Fibroblast of skin of scalp (primary cell): Measurements from ENCODE around the gene SDF4.
"Not testable (repeated sequence)": the region's sequence is repeated elsewhere in the genome, so short reads cannot be mapped to it uniquely, and the experiment has no call there.

ENCODE experiments used
- DNase-seq: peaks from one replicate; pipeline ENCODE4 v3.0.0-alpha.2; 2013

SDF4 gene

DNA sequence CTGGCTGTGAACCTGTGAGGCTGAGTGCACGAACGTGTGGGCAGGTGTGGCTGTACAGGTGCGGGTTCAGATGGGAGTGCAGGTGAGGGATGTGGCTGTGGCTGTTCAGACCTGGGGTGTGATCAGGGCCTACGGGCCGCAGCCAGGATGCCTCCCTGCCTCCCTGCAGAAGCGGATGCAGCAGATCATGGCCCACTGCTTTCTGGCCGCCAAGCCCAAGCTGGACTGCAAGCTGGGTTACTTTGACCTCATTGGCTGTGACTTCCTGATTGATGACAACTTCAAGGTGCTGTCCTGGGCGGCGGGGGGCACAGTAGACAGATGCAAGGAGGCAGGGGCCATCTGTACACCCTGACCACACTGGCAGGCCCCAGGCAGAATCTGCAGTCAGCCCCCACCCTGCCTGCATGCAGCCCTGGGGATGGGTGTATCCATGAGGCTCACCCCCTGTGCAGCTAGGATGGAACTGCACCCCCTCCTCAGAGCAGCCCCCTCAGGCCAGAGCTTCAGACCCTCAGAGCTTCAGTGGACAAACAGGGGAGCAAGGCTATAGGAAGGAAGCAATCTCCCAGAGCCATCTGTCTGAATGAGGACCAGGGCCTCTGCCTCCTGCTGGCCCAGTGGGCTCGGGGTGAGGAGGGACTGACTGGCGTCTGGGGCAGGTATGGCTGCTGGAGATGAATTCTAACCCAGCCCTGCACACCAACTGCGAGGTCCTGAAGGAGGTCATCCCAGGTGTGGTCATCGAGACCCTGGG lies 35.2 kb downstream of the SDF4 start:
- DNase-seq = no peak

DNA sequence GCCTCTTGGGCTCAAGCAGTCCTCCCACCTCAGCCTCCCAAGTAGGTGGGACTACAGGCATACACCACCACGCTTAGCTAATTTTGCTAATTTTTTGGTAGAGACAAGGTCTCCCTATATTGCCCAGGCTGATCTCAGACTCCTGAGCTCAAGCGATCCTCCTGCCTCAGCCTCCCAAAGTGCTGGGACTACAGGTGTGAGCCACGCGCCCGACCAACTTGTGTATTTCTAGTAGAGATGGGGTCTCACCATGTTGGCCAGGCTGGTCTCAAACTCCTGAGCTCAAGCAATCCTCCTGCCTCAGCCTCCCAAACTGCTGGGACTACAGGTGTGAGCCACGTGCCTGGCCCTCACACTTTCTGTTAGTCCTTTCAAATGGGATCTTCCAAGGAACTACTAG lies 36.1 kb downstream of the SDF4 start:
- not testable (repeated sequence) for DNase-seq

DNA sequence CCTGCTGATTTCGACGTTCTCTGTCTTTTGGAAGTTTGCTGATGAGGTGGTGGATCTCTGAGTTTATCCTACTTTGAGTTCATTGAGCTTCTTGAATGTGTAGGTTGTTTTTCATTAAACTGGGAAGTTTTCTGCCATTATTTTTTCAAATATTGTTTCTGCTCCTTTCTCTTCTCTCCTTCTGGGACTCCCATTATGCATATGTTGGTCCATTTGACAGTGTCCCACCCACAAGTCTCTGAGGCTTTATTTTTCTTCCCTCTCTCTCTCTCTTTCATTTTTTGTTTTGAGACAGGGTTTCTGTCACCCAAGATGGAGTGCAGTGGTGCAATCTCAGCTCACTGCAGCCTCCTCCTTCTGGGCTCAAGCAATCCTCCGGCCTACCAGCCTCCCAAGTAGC lies 37.1 kb downstream of the SDF4 start:
- DNase-seq = no peak

DNA sequence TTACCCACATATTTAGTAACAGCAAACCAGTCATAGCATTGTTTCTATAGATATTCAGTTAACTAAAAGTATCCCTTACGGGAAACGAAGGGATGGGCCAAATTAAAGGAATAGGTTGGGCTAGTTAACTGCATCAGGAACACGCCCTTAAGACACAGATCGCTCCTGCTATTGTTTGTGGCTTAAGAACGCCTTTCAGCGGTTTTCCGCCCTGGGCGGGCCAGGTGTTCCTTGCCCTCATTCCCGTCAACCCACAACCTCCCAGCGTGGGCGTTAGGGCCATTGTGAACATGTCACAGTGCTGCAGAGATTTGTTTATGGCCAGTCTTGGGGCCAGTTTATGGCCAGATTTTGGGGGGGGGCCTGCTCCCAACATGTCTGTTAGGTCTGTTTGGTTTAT lies 40.1 kb downstream of the SDF4 start:
- DNase-seq = no peak

DNA sequence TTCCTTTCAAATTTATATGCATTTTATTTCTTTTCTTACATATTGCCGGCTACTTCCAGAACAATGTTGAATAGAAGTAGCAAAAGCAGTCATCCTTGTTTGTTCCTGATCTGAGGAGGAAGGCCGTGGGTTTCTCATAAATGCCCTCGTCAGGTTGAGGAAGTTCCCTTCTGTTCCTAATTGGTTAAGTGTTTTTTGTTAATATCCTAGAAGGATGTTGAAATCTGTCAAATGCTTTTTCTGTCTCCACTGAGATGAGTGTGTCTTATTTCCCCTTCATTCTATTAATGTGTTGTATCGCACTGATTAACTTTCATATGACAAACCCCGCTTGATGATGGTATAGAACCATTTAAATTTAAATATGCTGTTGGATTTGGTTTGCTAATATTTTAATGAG lies 42.7 kb downstream of the SDF4 start:
- no peak for DNase-seq

DNA sequence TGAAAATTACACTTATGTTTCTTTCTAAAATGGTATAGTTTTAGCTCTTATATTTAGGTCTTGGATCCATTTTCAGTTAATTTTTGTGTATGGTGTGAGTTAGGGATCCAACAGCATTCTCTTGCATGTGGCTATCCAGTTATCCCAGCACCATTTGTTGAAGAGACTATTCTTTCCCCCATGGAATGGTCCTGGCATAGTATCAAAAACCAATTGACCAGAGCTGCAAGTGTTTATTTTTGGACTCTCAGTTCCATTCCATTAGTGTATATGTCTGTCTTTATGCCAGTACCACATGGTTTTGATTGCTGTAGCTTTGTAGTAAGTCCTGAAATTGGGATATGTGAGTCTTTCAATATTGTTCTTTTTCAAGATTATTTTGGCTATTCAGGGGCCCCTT lies 43.9 kb downstream of the SDF4 start:
- DNase-seq = peak; percentile 50

DNA sequence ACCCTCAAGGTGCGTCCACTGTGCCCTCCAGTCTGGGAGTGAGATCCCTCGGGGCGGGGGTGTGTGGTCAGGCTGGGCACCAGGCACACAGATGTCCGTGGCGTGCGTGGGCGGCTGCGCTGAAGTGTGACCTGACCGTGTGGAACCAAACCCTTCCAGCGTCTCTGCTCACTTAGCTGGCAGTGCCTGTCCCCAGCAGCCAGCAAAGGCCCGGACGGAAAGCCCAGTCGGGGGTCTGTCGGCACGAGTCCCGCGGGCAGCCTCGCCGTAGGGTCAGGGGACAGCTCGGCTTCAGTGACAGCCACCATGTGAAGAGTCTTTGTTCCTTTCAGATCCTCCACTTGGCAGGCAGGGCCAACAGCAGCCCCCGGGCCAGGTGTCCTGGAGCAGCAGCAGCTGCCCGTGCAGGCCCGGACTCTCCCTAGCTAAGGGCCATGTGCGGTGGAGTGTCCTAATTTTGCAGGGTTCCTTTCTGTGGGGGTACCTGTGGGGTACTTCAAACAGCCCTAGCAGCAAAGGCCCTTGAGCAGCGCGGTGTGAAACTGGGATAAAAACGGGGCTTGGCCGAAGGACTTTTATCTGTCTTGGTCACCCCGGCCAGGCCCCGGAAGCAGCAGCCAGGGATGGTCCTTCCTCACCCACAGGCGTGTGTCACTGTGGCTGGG lies 46.6 kb downstream of the SDF4 start:
- DNase-seq = no peak

DNA sequence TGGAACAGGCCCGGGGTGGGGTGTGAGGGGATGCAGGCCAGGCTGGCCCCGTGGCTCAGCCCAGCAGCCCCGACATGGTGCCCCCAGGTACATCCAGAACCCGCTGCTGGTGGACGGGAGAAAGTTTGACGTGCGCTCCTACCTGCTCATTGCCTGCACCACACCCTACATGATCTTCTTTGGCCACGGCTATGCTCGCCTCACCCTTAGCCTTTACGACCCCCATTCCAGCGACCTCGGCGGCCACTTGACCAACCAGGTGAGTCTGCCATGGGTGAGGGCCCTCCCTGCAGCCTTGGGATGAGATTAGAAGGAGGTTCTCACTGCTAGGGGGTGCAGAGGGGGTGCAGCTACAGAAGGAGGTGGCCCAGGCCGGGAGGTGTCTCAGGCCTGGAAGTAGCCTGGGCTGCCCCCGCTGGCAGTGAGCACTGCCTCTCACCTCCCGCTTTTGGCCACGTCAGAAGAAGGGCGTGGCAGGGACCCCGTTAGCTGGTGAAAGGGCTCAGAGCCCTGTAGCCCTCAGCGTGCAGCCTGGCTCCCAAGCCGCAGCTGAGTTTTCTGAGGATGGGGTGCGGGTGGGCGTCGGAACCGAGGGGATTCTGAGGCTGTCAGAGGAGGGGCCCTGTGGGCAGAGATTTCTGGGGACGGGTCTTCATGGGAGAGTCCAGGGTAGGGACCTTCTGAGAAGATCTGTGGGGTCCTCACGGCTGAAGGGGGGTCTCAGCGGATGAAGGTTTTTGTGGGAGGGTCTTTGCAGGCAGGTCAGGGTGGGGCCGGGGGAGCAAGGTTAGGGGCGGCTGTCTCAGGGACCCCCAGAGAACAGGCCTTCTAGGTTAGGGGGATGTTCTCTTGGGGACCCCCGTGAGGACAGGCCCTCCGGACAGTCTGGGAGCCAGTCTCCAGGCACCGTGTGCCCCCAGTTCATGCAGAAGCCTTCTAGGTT lies 47.7 kb downstream of the SDF4 start:
- no peak for DNase-seq

DNA sequence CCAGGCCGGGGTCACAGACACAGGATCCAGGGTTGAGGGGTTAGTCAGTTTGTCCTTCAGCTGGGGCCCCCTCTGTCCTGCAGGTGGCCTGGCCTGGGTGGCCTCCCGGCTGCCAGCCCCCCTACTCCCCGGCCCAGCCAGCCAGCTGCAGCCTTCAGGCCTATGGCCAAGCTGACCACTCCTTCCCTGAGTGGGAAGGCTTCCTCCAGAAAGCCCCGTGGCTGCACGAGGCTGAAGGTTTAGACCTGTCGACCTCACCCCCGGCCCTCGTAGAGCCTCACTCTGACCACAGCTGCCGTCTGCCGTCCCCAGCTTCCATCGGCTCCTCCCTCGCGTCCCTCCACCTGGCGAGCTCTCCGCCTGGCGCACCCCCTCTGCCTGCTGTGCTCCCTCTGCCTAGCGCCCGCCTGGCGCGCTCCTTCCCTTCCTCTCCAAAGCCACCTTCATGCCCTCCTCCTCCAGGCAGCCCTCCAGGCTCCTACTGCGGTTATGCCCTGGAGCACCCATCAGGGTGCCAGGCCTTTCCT lies 48.5 kb downstream of the SDF4 start:
- DNase-seq = no peak

DNA sequence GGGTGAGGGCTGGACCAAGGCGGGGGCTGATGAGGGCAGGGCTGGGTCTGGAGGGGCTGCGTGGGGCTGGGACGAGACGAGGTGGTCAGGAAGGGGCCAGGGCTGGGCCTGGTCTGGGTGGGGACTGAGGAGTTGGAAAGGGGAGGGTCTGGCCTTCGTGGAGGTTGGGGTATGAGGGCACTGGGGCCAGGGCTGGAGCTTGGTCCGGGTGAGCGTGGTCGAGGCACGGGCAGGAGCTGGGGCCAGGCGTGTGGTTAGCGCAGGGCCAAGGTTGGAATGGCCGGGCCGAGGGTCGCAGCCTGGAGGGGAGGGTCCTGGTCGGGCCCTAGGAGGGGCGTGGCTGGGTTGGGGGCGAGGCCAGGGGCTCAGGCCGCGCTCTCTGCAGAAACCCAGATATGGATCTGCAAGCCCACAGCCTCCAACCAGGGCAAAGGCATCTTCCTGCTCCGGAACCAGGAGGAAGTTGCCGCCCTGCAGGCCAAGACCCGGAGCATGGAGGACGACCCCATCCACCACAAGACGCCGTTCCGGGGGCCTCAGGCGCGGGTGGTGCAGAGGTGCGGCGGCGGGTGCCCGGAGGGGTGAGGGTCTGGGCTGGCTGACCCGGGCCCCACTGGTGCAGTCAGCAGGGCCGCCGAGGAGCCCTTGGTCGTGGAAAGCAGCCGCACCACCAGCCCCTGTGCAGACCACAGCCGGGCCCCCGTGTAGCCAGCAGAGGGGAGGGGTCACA lies 49.1 kb downstream of the SDF4 start:
- DNase-seq = no peak

DNA sequence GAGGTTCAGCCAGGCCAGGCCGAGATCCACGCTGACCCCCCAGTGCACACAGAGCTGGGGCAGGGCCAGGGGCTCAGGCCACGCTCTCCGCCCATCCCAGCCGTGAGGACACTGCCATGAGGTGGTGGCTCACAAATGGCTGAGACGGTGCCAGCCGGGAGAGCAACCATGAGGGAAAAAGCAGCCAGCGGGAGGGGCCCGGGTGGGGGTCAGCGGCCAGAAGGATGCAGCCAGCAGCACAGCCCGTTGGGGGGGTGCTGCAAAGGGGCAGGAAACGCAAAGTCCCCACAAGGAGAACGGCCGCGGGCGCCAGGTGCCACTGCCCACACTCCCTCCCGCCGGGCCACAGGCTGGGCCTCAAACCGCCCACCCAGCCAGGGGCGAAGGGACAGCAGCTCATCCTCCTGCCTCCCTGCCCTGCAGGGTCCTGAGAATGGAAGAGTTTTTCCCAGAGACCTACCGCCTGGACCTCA lies 49.8 kb downstream of the SDF4 start:
- DNase-seq = no peak

DNA sequence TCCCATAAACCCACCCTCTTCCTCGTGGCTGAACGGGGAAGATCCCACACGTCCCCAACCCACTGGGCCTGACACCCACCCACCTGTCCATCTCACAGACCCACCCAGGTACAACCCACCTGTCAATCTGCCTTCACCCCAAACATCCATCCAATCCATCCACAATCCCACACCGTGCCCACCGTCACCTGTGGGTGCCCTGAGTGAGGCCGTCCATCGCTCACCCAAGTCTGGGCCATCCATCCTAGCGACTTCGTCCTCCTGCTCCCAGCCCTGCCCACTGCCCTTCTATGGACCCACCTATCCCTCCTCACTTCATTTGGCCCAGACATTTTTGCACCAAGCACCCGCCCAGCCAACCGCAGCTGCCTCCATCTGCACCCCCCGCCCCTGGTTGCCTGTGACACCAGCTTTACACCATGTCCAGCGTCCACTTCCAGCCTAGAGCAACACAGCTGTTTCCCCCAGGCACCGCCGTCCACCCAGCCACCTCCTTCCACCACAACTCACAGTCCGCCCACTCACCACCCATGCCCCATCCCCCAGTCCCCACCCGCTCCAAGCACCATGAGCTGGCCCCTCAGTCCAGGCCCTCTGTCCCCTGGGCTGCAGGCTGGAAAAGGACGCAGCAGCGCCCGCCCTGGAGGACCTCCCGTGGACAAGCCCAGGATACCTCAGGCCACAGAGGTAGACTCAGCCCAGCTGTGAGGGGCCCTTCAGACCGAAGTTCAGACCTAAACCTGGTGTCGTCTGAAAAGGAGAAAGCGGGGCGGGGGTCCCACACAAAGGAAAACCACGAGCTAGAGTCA lies 50.5 kb downstream of the SDF4 start:
- DNase-seq = no peak

DNA sequence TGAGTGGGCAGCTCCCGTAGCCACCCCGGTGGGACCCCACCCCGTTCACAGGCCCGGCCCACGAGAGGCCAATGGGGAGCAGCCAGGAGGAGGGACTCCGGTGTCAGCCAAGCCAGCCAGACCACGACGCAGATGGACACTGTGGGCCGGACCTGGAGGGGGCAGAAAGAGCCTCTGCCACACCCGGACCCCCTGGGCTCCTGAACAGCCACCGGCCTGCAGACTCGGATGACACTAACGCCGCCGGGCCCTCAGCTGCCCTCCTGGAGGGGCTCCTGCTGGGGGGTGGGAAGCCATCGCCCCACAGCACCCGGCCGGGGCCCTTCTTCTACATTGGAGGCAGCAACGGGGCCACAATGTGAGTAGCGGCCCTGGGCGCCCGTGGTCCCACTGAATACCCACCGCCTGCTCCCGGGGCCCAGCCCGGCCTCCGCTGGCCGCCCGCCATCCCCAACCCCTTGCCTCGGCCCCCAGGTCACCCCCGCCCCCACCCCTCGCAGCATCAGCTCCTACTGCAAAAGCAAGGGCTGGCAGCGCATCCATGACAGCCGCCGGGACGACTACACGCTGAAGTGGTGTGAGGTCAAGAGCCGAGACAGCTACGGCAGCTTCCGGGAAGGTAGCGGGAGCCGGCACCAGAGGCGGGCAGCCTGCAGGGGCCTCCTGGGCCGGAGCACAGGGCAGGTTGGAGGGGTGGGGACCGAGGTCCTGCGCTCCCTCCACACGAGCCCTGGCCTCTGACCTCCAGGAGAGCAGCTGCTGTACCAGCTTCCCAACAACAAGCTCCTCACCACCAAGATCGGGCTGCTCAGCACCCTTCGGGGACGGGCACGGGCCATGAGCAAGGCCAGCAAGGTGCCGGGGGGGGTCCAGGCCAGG lies 51.6 kb downstream of the SDF4 start:
- DNase-seq = no peak

DNA sequence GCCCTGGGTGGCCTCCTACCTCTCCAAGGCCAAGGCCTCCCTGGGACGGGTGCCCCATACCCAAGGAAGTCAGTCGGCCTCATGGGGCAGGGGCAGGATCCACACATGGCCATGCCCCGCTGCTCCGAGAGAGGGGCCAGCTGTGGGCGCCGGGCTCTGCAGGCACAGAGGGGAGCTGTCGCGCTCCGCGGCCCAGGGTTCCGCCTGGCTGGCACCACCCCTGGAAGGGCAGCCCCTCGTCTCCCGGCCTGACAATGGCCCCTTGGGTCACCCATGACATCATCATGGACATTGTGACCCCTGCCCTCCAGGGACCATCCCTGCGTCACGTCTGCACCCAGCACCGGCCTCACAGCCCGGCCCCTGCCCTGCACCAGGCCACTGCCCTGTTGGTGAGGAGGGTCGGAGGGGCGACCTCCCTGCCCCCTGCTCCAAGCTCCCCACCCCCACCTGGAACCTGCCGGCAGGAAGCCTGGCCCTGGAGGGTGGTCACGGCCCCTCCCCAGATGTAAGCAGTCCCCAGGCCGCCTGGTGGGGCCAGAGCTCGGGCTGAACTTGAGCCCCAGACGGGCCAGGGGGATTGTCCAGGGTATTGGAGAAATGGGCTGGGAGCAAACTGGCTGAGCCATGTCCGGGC lies 52.3 kb downstream of the SDF4 start:
- DNase-seq = no peak

DNA sequence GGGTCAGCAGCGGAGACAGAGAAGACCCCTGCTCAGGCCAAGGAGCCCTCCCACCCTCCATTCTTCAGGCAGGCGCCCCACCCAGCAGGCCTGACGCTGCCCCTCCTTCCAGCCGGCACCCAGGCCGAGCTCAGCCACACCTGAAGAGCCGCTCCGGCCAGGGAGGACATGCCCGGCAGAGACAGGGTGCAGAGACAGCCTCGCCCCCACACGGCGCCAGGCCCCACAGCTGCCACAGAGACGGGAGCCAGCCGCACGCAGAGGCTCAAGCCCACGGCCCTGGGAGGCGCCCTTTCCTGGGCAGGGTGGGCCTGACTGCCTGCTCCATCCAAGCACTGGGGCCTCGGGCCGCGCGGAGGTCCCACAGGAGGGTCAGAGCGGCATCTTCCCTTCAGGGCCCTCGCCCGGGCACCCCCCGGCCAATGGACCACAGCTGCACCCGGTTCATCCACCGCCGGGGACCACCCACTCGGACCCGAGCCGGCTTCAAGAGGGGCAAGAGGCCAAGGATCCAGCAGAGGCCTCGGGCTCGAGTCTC lies 52.9 kb downstream of the SDF4 start:
- no peak for DNase-seq

DNA sequence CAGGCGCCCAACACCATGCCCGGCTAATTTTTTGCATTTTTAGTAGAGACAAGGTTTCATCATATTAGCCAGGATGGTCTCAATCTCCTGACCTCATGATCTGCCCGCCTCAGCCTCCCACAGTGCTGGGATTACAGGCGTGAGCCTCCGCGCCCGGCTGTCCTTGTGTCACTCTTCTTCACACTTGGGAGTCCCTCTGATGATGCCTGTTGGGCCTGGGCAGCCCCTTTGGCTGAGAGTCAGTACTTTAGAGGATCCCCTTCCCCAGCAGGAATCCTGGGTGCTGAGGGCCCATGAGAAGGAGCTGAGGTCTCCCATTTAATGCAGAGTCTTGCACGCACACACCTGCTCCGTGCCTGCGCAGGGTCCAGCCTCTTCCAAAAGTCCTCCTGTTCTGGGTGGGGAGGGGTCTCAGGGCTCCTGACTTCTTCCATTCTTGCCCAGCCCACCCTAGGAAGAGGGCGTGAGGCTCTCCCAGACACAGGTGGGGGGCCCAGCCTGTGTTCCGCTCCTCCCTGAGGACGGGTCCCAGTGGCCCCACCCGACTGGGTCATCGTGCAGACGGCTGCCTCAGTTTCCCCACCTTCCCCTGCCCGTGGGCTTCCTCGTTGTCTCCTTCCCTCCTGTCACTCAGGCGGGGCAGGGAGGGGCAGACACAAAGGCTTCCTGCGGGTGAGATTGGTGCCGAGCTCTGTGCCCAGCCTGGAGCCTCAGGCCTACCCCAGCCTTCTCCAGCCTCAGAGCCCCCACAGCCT lies 54.2 kb downstream of the SDF4 start:
- DNase-seq = no peak

DNA sequence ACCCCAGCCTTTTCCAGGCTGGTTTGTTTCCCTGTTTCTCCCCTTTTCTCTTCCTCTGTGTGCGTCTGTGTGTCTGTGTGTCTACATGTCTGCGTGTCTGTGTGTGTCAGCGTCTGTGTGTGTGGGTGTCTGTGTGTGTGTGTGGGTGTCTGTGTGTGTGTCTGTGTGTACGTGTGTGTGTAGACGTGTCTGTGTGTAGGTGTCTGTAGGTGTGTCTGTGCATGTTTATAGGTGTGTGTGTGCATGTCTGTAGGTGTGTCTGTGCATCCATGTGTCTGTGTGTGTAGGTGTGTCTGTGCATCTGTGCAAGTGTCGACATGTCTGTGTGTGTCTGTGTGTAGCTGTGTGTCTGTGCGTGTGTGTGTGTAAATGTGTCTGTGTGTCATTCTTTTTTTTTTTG lies 54.9 kb downstream of the SDF4 start:
- DNase-seq = no peak

DNA sequence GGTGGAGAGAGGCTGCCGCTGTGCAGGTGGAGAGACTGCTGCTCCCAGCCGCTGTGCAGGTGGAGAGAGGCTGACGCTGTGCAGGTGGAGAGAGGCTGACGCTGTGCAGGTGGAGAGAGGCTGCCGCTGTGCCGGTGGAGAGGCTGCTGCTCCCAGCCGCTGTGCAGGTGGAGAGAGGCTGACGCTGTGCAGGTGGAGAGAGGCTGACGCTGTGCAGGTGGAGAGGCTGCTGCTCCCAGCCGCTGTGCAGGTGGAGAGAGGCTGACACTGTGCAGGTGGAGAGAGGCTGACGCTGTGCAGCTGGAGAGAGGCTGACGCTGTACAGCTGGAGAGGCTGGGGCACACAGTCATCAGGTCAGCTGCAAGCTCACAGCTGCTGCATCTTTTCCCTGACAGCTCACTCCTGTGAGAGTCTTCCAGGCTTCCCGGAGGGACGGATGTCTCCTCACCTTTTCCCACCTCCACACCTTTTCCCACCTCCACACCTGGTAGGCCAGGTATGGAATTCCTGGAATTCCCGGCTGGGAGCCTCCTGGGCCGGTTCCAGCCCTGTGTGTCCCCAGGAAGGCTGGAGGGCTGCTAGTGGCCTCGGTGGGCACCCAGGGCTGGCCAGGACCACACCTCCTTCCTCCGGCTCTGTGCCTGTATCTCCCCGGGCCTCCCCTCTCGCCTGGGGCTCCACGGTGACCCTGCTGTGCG lies 55.6 kb downstream of the SDF4 start:
- not testable (repeated sequence) for DNase-seq
